GDM1 (cell line): ENCODE data around the gene SEBOX.

Source experiments
- DNase-seq: peaks from one replicate; lab custom pipeline; 2025; lab: John Stamatoyannopoulos, UW

SEBOX gene

GRCh38 chr17:28317966-28318758, 46.8 kb downstream of the SEBOX start:
- no peak for DNase-seq

GRCh38 chr17:28317099-28317965, 47.7 kb downstream of the SEBOX start:
- no peak for DNase-seq

GRCh38 chr17:28315846-28316705, 48.9 kb downstream of the SEBOX start:
- DNase-seq = no peak

GRCh38 chr17:28313841-28314240, 51.2 kb downstream of the SEBOX start:
- no peak for DNase-seq
